Measurements from ENCODE around the gene IRGQ.

The IRGQ gene

DNA sequence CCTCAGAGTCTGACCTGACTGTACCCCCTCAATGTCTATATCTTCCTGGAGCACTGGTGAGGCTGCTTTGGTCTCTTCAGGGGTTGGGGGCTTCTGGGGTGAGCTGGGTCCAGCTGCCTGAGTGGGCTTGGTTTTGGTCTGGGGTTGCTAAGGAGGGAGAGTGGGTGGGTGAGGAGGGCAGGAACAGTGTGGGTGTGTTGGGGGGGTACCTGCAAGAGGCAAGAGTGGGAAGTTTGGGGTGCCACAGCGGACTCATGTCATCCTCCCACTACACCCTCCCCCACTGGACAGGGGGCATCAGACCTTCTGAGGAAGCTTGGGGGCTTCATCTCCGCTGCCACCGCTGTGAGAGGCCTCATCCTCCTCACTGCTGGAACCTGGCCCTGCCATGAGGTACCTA lies 49.4 kb downstream of the IRGQ start:
- DNase-seq (ENCODE audit: low read depth, low spot score): no peak

- DNase-seq (ENCODE audit: low read depth, low spot score): no peak
These were observed 50.0 kb downstream of the IRGQ start for GRCh38 chr19:43545981-43546380.

DNA sequence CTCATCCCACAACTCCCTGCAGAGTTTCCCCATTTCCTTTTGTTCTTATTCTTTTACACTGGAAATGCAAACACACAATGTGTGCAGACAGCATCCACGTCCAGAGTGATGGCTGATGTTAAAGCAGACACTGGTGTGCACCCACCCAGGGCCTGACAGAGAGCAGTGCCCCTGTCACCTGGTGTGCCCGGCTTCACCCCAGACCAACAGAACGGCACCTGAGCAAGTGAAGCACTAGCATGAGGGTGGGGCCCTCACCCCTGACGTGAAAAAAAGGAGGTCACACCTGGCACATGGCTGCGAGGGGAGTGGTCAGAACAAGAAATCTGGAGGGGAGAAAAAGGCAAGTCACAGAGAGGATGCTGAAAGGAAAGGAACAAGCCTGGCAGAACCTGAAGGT lies 50.7 kb downstream of the IRGQ start:
- no peak for DNase-seq (ENCODE audit: low read depth, low spot score)

- no peak for DNase-seq (ENCODE audit: low read depth, low spot score)
These were observed 51.9 kb downstream of the IRGQ start for GRCh38 chr19:43544077-43544476.

DNA sequence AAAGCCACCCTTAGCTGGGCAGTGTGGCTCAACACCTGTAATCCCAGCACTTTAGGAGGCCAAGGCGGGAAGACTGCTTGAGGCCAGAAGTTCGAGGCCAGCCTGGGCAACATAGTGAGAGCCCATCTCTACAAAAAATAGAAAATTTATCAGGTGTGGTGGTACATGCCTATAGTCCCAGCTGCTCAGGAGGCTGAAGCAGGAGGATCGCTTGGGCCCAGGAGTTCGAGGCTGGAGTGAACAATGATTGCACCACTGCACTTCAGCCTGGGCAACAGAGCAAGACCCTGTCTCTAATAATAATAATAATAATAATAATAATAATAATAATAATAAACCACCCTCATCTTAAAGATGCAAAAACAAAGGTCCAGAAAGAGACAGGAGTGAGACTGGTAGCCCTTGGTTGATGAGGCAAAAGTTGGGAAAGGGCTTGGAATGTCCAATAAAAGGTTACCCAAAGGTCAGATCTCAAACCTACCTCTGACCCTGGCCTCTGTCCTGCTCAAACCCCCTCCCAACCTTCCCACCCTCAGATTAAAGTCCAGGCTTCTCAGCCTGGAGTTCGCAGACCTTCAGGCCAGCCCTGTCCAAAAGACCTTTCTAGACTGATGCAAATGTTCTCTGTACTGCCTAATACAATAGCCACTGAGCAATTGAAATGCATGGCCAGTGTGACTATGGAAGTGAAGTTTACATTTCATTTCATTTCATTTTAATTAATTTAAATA lies 53.8 kb downstream of the IRGQ start:
- DNase-seq (ENCODE audit: low read depth, low spot score): no peak

DNA sequence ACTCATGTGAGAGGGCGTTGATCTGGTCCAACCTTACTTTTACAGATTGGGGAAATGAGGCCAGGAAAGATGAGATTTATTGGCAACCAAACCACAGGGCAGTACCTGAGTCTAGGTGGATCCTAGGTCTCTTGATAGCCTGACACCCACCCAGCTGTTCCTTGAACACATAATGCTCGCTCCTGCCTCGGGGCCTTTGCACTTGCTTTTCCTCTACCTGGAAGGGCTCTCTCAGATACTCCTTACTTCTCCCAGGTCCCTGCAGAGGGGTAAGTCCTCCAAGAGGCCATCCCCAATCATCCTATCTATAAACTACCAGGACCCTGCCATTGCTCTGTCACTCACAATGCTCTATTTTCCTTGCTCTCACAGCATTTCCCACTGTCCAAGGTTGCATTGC lies 55.6 kb downstream of the IRGQ start:
- DNase-seq (ENCODE audit: low read depth, low spot score): no peak

GRCh38 chr19:43538922-43539321 lies 57.0 kb downstream of the IRGQ start:
- no peak for DNase-seq (ENCODE audit: low read depth, low spot score)

DNA sequence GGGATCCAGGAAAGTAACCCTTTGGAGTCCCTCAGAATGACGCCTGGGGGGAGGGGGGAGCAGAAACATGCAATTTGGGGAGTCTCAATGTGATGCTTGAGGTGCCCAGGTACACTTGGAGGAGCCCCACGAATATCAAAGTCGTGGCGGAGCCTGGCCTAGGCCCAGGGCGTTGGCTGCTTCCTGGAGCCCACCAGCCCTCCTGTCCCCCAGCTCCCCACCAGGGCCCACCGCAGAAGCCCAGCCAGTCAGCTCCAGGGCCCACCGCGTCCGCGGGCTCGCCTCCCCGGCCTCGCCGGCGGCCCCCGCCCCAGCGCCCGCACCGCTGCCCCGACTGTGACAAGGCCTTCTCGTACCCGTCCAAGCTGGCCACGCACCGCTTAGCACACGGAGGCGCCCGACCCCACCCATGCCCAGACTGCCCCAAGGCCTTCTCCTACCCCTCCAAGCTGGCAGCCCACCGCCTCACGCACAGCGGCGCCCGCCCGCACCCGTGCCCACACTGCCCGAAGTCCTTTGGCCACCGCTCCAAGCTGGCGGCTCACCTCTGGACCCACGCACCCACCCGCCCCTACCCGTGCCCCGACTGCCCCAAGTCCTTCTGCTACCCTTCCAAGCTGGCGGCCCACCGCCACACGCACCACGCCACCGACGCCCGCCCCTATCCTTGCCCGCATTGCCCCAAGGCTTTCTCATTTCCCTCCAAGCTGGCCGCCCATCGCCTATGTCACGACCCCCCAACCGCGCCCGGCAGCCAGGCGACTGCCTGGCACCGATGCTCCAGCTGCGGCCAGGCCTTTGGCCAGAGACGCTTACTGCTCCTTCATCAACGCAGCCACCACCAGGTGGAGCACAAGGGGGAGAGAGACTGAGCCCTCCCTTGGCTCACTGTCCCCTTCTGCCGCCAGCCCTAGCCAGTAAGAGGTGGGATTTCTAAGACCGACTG lies 60.8 kb downstream of the IRGQ start:
- DNase-seq (ENCODE audit: low read depth, low spot score): peak; percentile 89

All from ELF-1 (cell line).